Activated T-helper 17 cell treated with anti-CD3 and anti-CD28 coated beads, Interleukin-2, amount 50 U/mL, for 72 hours (primary cell): ENCODE data around the gene NSMCE1. TPM values are rescaled to one million over a fixed set of nuclear protein-coding genes. Genes with fewer than 3 reads are reported as not detected.

Experiments
- ATAC-seq: fragments of 150-1000 bp; cut with Tn5 transposase; replicated peaks from 2 replicates; pipeline ENCODE4 v1.10.0; 2021; ENCODE audit warnings: mild to moderate bottlenecking, moderate library complexity
- H3K27ac Mint-ChIP-seq: one replicate; pipeline ENCODE4 v1.8.0; 2022; ENCODE audit warnings: mixed read lengths
- H3K27me3 Mint-ChIP-seq: one replicate; pipeline ENCODE4 v1.8.0; 2022; ENCODE audit warnings: mixed read lengths
- H3K36me3 Mint-ChIP-seq: one replicate; pipeline ENCODE4 v1.8.0; 2022; ENCODE audit warnings: low read depth, mild to moderate bottlenecking, mixed read lengths
- H3K4me1 Mint-ChIP-seq: one replicate; pipeline ENCODE4 v1.8.0; 2022; ENCODE audit warnings: mixed read lengths
- H3K4me3 Mint-ChIP-seq: one replicate; pipeline ENCODE4 v1.8.0; 2022; ENCODE audit warnings: mild to moderate bottlenecking, mixed read lengths
- H3K9me3 Mint-ChIP-seq: one replicate; pipeline ENCODE4 v1.8.0; 2022; ENCODE audit warnings: mixed read lengths
- total RNA-seq, 2 donors: library from RNA; stranded (reverse); gene quantifications; one replicate each; pipeline ENCODE4 v1.2.3, GENCODE V29; 2022

Gene NSMCE1
- total RNA-seq, 2 donors from 2014 or later, result 59.6 to 99.8 TPM

GRCh38 chr16:27310576-27311447, 42.2 kb upstream of the NSMCE1 start:
- Mint-ChIP-seq H3K36me3 (peaks cover 18% of the 10 kb centered on the region), H3K4me3 (no peak overlapping the region), H3K4me1 (peaks cover 15% of the 10 kb centered on the region), H3K27ac (no peak overlapping the region), H3K27me3 (no peaks in the 10 kb centered on the region), H3K9me3 (peaks cover 2% of the 10 kb centered on the region)
- ATAC-seq, result no peak

- no peak for ATAC-seq
- H3K27ac Mint-ChIP-seq, result no peak overlapping the region
- no peak overlapping the region for H3K4me3 Mint-ChIP-seq
- H3K4me1 Mint-ChIP-seq, result peaks cover 22% of the 10 kb centered on the region
- H3K27me3 Mint-ChIP-seq, result no peaks in the 10 kb centered on the region
- H3K36me3 Mint-ChIP-seq, result no peaks in the 10 kb centered on the region
- peaks cover 4% of the 10 kb centered on the region for H3K9me3 Mint-ChIP-seq
Measured at GRCh38 chr16:27308792-27309191, 40.2 kb upstream of the NSMCE1 start.

- no peak overlapping the region for H3K4me3 Mint-ChIP-seq
- H3K4me1 Mint-ChIP-seq, result peaks cover 10% of the 10 kb centered on the region
- no peak overlapping the region for H3K27ac Mint-ChIP-seq
- peaks cover 4% of the 10 kb centered on the region for H3K9me3 Mint-ChIP-seq
- no peaks in the 10 kb centered on the region for H3K27me3 Mint-ChIP-seq
- H3K36me3 Mint-ChIP-seq, result no peaks in the 10 kb centered on the region
- ATAC-seq, result no peak
Measured at GRCh38 chr16:27305839-27306442, 37.4 kb upstream of the NSMCE1 start.

GRCh38 chr16:27304881-27305745, 36.5 kb upstream of the NSMCE1 start:
- ATAC-seq, result no peak
- Mint-ChIP-seq H3K4me1 (peaks cover 10% of the 10 kb centered on the region), H3K27ac (no peak overlapping the region), H3K9me3 (peaks cover 4% of the 10 kb centered on the region), H3K4me3 (no peak overlapping the region), H3K27me3 (no peaks in the 10 kb centered on the region), H3K36me3 (no peaks in the 10 kb centered on the region)

- peaks cover 15% of the 10 kb centered on the region for H3K4me1 Mint-ChIP-seq
- no peaks in the 10 kb centered on the region for H3K27me3 Mint-ChIP-seq
- H3K27ac Mint-ChIP-seq, result no peak overlapping the region
- H3K36me3 Mint-ChIP-seq, result no peaks in the 10 kb centered on the region
- H3K9me3 Mint-ChIP-seq, result peaks cover 4% of the 10 kb centered on the region
- ATAC-seq, result no peak
- H3K4me3 Mint-ChIP-seq, result no peak overlapping the region
Measured at GRCh38 chr16:27304102-27304501, 35.5 kb upstream of the NSMCE1 start.

GRCh38 chr16:27303256-27304100, 34.9 kb upstream of the NSMCE1 start:
- H3K9me3 Mint-ChIP-seq, result peaks cover 4% of the 10 kb centered on the region
- H3K4me3 Mint-ChIP-seq, result no peak overlapping the region
- peak; percentile 39 for ATAC-seq
- no peaks in the 10 kb centered on the region for H3K36me3 Mint-ChIP-seq
- H3K27ac Mint-ChIP-seq, result no peak overlapping the region
- peaks cover 15% of the 10 kb centered on the region for H3K4me1 Mint-ChIP-seq
- no peaks in the 10 kb centered on the region for H3K27me3 Mint-ChIP-seq

- H3K4me1 Mint-ChIP-seq, result peaks cover 15% of the 10 kb centered on the region
- H3K9me3 Mint-ChIP-seq, result peaks cover 4% of the 10 kb centered on the region
- H3K27me3 Mint-ChIP-seq, result no peaks in the 10 kb centered on the region
- H3K36me3 Mint-ChIP-seq, result no peaks in the 10 kb centered on the region
- H3K4me3 Mint-ChIP-seq, result no peak overlapping the region
- no peak for ATAC-seq
- no peak overlapping the region for H3K27ac Mint-ChIP-seq
Measured at GRCh38 chr16:27302126-27302525, 33.6 kb upstream of the NSMCE1 start.

- Mint-ChIP-seq H3K27me3 (no peaks in the 10 kb centered on the region), H3K4me3 (no peak overlapping the region), H3K4me1 (peaks cover 15% of the 10 kb centered on the region), H3K36me3 (no peaks in the 10 kb centered on the region), H3K9me3 (peaks cover 4% of the 10 kb centered on the region), H3K27ac (no peak overlapping the region)
- ATAC-seq, result no peak
Measured at GRCh38 chr16:27301236-27301861, 32.8 kb upstream of the NSMCE1 start.

- Mint-ChIP-seq H3K4me3 (no peak overlapping the region), H3K9me3 (no peaks in the 10 kb centered on the region), H3K27ac (no peak overlapping the region), H3K27me3 (no peaks in the 10 kb centered on the region), H3K4me1 (peaks cover 4% of the 10 kb centered on the region), H3K36me3 (no peaks in the 10 kb centered on the region)
- ATAC-seq, result no peak
Measured at GRCh38 chr16:27298132-27298531, 29.6 kb upstream of the NSMCE1 start.

GRCh38 chr16:27293343-27293742, 24.8 kb upstream of the NSMCE1 start:
- Mint-ChIP-seq H3K9me3 (no peaks in the 10 kb centered on the region), H3K4me3 (no peak overlapping the region), H3K4me1 (peaks cover 12% of the 10 kb centered on the region), H3K27me3 (no peaks in the 10 kb centered on the region), H3K36me3 (no peaks in the 10 kb centered on the region), H3K27ac (no peak overlapping the region)
- no peak for ATAC-seq

- H3K27me3 Mint-ChIP-seq, result no peaks in the 10 kb centered on the region
- ATAC-seq, result no peak
- no peaks in the 10 kb centered on the region for H3K9me3 Mint-ChIP-seq
- H3K4me1 Mint-ChIP-seq, result peaks cover 12% of the 10 kb centered on the region
- H3K4me3 Mint-ChIP-seq, result no peak overlapping the region
- H3K36me3 Mint-ChIP-seq, result no peaks in the 10 kb centered on the region
- no peak overlapping the region for H3K27ac Mint-ChIP-seq
Measured at GRCh38 chr16:27291722-27292240, 23.2 kb upstream of the NSMCE1 start.

GRCh38 chr16:27291106-27291505, 22.5 kb upstream of the NSMCE1 start:
- H3K27me3 Mint-ChIP-seq, result no peaks in the 10 kb centered on the region

GRCh38 chr16:27290562-27290961, 22.0 kb upstream of the NSMCE1 start:
- H3K36me3 Mint-ChIP-seq, result no peaks in the 10 kb centered on the region
- H3K4me3 Mint-ChIP-seq, result no peak overlapping the region
- no peaks in the 10 kb centered on the region for H3K9me3 Mint-ChIP-seq
- peak overlapping the region; percentile 17 for H3K27ac Mint-ChIP-seq
- no peaks in the 10 kb centered on the region for H3K27me3 Mint-ChIP-seq
- ATAC-seq, result peak; percentile 38
- peaks cover 17% of the 10 kb centered on the region for H3K4me1 Mint-ChIP-seq

More at GRCh38 chr16:27291106-27291505, 22.5 kb upstream of the NSMCE1 start:
- Mint-ChIP-seq H3K9me3 (no peaks in the 10 kb centered on the region), H3K4me3 (no peak overlapping the region), H3K4me1 (peaks cover 13% of the 10 kb centered on the region), H3K27ac (no peak overlapping the region), H3K36me3 (no peaks in the 10 kb centered on the region)
- no peak for ATAC-seq
